Measurements from ENCODE around the gene TMEM163.
"Not testable (repeated sequence)": the region's sequence is repeated elsewhere in the genome, so short reads cannot be mapped to it uniquely, and the experiment has no call there.

The TMEM163 gene

GRCh38 chr2:134581877-134582546, 136.8 kb downstream of the TMEM163 start:
- no peak for DNase-seq (ENCODE audit: low spot score)

GRCh38 chr2:134578316-134578715, 140.5 kb downstream of the TMEM163 start:
- no peak for DNase-seq (ENCODE audit: low spot score)

- DNase-seq (ENCODE audit: low spot score) = no peak
These were observed 142.3 kb downstream of the TMEM163 start for GRCh38 chr2:134576478-134576877.

DNA sequence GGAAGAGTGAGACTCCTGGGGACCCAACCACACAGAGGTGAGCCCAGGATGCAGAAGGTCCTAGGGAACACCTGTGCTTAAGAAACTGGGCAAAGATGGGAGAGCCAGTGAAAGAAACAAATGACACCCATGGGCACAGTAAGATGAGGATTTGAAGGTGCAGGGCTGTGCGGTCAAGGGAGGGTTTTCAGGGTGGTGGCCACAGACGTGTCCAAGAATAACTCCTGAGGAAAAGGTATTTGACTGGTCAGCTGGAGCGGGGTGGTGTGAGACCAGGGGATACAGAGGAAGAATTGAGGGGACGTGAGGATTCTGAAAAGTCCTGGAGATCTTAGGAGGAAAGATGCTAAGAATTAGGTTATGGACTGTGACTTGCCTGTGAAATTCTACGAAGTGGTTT, 142.9 kb downstream of the TMEM163 start:
- no peak for DNase-seq (ENCODE audit: low spot score)

DNA sequence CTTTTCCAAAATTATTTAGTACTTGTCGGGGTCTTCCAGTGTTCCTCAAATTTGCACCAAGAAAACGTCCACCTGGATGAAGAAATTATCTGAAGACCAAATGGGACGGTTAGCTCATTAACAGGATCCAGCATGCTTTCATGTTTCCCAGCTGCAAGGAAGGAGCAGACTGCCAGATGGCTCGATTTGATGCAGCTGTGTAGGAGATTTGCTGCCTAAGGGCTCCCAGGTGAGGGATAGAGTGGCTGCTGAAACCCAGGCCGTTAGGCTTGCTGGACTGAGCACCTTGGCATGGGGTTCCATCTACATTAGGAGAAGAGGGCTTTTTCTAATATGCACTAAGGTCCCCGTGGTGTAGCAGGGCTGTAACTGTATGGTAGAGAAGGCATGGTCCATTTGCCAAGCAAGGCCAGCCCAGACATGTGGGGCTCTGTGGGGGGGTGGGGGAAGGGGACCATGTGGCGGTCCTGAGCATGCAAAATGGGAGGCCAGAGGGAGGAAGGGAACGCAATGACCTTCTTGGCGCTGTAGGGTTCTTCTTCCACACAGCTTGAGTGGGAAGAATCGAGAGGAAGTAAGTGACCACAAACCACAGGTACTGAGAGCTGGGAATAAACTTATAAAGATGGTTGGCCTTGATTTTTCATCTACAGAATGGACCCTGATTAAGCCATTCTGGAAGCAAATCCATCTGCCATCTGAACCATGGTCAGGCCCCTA, 144.0 kb downstream of the TMEM163 start:
- DNase-seq (ENCODE audit: low spot score) = no peak

DNA sequence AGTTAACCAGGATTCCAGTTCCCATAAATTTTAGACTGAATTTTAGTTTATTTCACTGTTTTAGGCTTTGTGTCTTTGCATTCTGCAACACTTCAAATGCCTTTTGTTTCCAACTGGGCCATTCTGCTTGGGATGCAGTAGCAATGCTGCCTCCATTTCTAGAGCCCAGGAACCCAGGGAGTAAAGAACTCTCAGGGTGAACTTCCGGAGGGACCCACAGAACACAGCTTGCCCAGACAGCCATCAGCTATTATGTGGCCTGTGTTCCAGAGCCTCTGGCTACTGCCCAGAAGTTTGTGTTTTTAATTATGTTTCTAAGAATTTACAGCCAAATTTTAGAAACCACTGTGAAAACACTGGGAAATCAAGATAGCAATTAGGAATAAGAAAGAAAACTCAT, 145.1 kb downstream of the TMEM163 start:
- DNase-seq (ENCODE audit: low spot score) = no peak

GRCh38 chr2:134573085-134573370, 145.8 kb downstream of the TMEM163 start:
- no peak for DNase-seq (ENCODE audit: low spot score)

DNA sequence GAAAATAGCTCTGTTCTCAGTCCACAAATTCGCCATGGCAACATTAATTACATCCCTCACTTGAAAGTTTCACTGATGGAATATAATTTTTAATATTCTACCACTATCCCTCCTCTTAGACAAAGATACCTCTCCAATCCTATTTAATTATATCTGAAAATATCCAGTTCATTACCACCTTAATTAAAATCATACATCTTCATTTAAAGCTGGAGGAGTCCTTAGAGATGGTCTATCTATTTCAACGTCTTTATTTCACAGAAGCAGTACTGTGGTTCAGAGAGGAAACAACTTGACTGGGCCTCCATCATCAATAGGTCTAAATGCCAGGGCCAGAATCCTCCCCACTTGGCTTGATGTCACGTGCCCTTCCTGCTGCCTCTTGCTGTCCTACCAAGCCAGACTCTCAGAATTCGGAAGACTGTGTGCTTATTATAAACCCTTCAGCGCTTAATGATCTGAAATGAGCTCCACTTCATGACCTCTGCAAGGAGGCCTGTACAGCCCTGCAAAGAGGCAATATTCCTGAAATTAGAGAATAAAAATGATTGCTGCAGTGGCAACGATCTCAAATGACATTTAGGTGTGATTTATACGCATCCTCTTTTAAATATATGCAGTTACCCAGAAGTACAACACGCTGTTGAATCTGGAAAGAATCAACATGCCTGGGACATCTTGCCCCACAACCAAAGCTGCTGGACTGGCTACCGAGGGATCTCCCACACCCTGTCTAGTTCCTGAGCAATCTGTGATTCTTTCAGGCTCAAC, 146.3 kb downstream of the TMEM163 start:
- no peak for DNase-seq (ENCODE audit: low spot score)

- DNase-seq (ENCODE audit: low spot score) = no peak
These were observed 148.1 kb downstream of the TMEM163 start for GRCh38 chr2:134570676-134571075.

DNA sequence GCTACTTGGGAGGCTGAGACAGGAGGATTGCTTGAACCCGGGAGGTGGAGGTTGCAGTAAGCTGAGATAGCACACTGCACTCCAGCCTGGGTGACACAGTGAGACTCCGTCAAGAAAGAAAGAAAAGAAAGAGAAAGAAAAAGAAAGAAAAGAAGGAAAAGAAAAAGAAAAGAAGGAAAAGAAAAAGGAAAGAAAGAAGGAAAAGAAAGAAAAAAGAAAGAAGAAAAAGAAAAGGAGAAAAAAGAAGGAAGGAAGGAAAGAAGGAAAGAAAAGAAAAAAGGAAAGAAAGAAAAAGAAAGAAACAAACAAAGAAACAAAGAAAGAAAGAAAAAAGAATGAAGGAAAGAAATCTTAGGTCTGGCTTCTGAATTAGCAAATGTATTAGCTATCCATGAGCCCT, 150.4 kb downstream of the TMEM163 start:
- DNase-seq (ENCODE audit: low spot score) = no peak

DNA sequence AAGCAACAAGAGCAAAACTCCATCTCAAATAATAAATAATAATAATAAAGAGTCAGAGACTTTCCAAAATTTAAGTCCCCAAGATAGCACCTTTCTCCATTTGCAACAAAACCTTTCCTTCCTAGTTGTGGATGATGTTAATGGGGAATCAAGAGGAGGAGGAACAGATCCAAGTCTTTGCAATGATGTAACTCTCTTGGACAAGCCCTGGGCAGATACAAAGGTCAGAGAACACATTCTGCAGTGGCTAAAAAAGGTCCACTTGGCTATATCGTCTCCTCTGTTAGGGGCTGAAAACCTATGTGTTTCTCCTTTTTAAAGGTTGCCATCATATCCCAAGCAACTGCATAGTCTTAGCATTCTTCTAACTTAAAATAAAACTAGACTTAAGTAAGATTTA, 151.1 kb downstream of the TMEM163 start:
- no peak for DNase-seq (ENCODE audit: low spot score)

DNA sequence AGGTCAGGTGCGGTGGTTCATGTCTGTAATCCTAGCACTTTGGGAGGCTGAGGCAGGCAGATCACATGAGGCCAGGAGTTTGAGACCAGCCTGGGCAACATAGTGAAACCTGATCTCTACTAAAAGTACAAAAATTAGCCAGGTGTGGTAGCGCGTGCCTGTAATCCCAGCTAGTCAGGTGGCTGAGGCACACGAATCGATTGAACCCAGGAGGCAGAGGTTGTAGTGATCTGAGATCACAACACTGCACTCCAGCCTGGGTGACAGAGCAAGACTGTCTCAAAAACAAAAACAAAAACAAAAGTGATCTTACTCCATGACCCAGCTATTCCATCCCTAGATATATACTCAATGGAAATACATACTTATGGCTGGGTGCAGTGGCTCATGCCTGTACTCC, 153.8 kb downstream of the TMEM163 start:
- not testable (repeated sequence) for DNase-seq (ENCODE audit: low spot score)

- DNase-seq (ENCODE audit: low spot score) = no peak
These were observed 154.3 kb downstream of the TMEM163 start for GRCh38 chr2:134564549-134564948.

DNA sequence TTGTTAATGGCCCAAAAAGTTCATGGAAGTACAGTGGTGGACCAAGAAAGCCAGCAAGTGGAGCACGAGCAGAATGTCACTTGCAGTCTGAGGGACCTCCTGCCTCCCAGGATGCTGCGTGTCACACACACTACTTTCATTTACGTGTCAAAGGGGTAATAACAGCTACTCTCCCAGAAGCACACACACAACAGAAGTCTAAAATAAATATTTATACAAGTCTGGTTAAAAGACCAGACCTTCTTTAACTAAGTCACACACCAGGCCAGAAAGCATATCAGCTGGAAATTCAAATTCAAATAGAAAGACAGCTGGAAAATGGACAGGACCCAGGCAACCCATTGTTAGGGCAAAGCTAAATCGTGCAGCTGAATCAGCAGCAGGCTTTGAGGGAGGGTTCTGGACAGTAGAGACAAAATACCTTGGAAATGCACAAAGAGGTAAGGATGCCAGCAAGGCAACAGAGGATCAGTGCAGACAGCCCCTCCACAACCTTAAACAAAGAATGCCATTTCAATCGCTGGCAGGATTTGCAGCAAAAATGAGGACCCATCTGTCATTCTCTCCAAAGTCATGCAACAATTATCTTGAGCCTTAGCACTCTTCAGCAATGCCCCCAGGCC, 160.5 kb downstream of the TMEM163 start:
- no peak for DNase-seq (ENCODE audit: low spot score)

- DNase-seq (ENCODE audit: low spot score) = no peak
These were observed 163.4 kb downstream of the TMEM163 start for GRCh38 chr2:134555411-134555810.

GRCh38 chr2:134553657-134554056, 165.1 kb downstream of the TMEM163 start:
- no peak for DNase-seq (ENCODE audit: low spot score)

- DNase-seq (ENCODE audit: low spot score) = no peak
These were observed 168.1 kb downstream of the TMEM163 start for GRCh38 chr2:134550566-134551164.

GRCh38 chr2:134549104-134549503, 169.7 kb downstream of the TMEM163 start:
- no peak for DNase-seq (ENCODE audit: low spot score)

GRCh38 chr2:134540990-134541389, 177.8 kb downstream of the TMEM163 start:
- no peak for DNase-seq (ENCODE audit: low spot score)

DNA sequence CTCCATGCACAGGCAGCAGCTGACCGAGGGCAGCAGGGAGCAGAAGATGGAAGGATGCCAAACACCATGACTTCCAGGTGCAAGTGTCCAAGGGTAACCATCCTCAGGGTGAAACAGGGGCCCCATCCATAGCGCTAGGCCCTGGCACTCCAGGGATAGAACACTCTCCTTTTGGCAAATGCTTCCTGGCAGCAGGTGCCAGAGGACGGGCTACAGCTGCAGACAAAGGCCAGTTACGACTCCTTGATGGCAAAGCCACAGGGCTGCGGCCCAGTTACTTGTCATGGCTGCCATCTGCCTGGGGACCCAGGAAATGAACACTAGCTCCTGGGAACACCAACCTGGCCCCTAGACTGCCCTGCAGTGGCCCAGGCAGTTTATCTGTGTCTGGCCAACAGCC, 178.8 kb downstream of the TMEM163 start:
- DNase-seq (ENCODE audit: low spot score) = no peak

DNA sequence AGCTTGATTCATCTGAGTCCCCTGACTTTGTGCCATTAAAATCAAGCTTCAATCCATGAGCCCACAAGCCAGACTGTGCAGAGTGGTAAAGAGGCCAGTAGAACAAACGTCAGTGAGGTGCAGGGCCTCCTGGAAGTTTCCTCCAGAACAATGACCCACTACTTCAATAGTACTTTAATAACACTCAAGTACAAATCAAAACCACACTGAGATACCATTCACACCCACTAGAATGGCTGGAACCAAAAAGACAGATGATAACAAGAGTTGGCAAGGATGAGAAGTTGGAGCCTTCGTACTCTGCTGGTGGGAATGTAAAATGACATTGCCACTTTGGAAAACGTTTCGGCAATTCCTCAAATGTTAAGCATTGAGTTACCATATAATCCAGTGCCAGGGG, 181.1 kb downstream of the TMEM163 start:
- no peak for DNase-seq (ENCODE audit: low spot score)

DNA sequence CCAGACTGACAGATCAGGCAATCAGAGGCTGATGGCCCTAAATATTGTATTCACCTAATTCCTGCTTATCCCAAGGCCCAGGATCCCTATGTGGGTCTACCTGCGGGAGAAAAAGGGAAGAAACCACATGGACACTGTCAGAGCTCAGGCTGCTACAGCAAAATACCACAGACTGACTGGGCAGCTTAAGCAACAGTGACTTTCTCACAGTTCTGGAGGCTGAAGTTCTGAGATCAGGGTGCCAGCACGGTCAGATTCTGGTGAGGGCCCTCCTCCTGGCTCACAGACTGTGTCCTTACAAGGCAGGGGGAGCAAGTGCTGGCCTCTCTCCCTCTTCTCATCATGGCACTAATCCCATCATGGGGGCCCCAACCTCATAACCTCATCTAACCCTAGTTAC, 181.7 kb downstream of the TMEM163 start:
- no peak for DNase-seq (ENCODE audit: low spot score)
